BLaER1 (cell line): ENCODE results near the gene CLDN4.
A peak's percentile ranks its signal among the peaks of the same experiment; 100 is the strongest.

Experiments
- H3K27ac ChIP-seq: shearing (Covaris generic); formaldehyde crosslinking; 2 replicates; pipeline ENCODE4 v1.8.1; 2022
- H3K27me3 ChIP-seq: shearing (Covaris generic); formaldehyde crosslinking; 2 replicates; pipeline ENCODE4 v1.8.1; 2022
- H3K36me3 ChIP-seq: shearing (Covaris generic); formaldehyde crosslinking; 2 replicates; pipeline ENCODE4 v1.8.1; 2022
- H3K4me1 ChIP-seq: shearing (Covaris generic); formaldehyde crosslinking; 2 replicates; pipeline ENCODE4 v1.8.1; 2022
- H3K4me2 ChIP-seq: shearing (Covaris generic); formaldehyde crosslinking; 2 replicates; pipeline ENCODE4 v1.8.1; 2022
- H3K4me3 ChIP-seq: shearing (Covaris generic); formaldehyde crosslinking; 2 replicates; pipeline ENCODE4 v1.8.1; 2022
- H3K9ac ChIP-seq: shearing (Covaris generic); formaldehyde crosslinking; 2 replicates; pipeline ENCODE4 v1.8.1; 2022
- H3K9me3 ChIP-seq: shearing (Covaris generic); formaldehyde crosslinking; 2 replicates; pipeline ENCODE4 v1.8.1; 2022
- H4K20me1 ChIP-seq: shearing (Covaris generic); formaldehyde crosslinking; 2 replicates; pipeline ENCODE4 v1.8.1; 2022
- Cebpa-rat ChIP-seq: shearing (Covaris generic); IDR thresholded peaks from 2 replicates; pipeline ENCODE4 v1.8.1; 2022

Gene CLDN4

GRCh38 chr7:73823257-73823656 is 7.5 kb upstream of the CLDN4 start:
- peaks cover 37% of the 10 kb centered on the region for H3K4me1 ChIP-seq
- H4K20me1 ChIP-seq = no peaks in the 10 kb centered on the region
- no peaks in the 10 kb centered on the region for H3K9me3 ChIP-seq
- no peak overlapping the region for H3K9ac ChIP-seq
- no peak for TF ChIP-seq Cebpa-rat
- H3K27ac ChIP-seq = no peak overlapping the region
- H3K4me2 ChIP-seq = no peak overlapping the region
- no peaks in the 10 kb centered on the region for H3K36me3 ChIP-seq
- no peak overlapping the region for H3K4me3 ChIP-seq
- H3K27me3 ChIP-seq = no peaks in the 10 kb centered on the region

DNA sequence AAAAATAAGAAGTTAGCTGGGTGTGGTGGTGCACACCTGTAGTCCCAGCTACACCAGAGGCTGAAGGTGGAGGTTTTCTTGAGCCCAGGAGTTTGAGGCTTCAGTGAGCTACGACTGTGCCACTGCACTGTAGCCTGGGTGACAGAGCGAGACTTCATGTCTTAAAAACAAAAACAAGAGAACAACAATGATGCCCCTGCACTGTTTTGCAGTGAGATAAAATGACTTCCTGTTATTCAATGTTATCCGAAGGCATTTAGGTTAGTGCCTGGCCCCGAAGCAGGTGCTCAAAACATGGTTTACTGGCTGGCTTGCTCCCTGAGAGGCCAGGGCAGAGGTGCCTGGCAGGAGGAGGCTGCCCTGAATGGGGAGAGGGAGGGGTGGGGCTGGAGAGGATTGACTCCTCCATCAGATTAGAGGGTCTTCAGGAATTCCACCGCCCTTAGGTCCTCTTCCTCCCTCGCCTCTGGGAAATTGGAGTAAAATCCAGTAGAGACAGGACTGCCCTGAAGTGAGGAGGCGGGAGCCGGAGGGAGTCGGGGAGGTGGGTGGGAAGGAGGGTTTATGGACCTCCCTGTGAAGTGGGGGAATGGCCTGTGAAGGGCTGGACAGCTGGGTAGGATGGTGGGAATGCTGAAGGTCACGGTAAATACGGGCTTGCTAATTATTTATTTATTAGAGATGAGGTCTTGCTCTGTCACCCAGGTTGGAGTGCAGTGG is 6.8 kb upstream of the CLDN4 start:
- Histone ChIP-seq H3K36me3 (no peaks in the 10 kb centered on the region), H4K20me1 (no peaks in the 10 kb centered on the region), H3K4me3 (no peak overlapping the region), H3K9me3 (no peaks in the 10 kb centered on the region), H3K4me2 (no peak overlapping the region), H3K27ac (no peak overlapping the region), H3K9ac (no peak overlapping the region), H3K27me3 (no peaks in the 10 kb centered on the region), H3K4me1 (peaks cover 45% of the 10 kb centered on the region)
- no peak for TF ChIP-seq Cebpa-rat

GRCh38 chr7:73824986-73825385 is 5.8 kb upstream of the CLDN4 start:
- Histone ChIP-seq H3K27ac (no peak overlapping the region), H3K4me3 (no peak overlapping the region), H3K4me1 (peaks cover 54% of the 10 kb centered on the region), H3K27me3 (no peaks in the 10 kb centered on the region), H3K9me3 (no peaks in the 10 kb centered on the region), H4K20me1 (no peaks in the 10 kb centered on the region), H3K36me3 (no peaks in the 10 kb centered on the region), H3K9ac (no peak overlapping the region), H3K4me2 (no peak overlapping the region)
- no peak for TF ChIP-seq Cebpa-rat

DNA sequence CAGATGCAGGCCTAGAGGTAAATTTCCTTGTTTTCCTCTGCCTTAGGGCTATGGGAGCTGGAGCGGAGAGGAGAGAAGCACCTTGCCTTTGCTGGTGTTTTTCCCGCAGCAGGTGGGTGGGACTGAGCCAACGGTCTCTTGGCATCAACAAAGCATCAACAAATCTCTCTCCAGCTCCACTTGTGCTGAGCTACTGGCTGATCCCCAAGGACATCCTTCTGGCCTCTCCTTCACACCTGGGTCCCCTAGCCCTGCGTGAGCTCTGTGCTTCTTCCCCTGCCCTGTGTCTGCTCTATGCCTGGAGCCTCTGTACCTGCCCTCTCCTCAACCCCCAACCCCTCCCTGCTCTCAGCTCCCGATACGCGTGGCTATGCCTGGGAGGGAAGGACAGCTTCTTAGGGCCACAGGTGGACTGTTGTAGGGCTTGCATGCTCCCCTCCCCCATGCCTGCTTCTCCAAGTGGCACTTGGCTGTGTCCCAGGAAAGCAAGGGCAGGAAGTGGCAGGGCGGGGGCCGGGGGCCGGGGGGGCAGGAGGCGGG is 3.2 kb upstream of the CLDN4 start:
- peak overlapping the region; percentile 22; the same call in 1 of the 2 replicates for H3K4me3 ChIP-seq
- H3K4me2 ChIP-seq = peak overlapping the region; percentile 86
- H3K27me3 ChIP-seq = no peaks in the 10 kb centered on the region
- no peaks in the 10 kb centered on the region for H3K9me3 ChIP-seq
- H3K4me1 ChIP-seq = peaks cover 55% of the 10 kb centered on the region
- no peaks in the 10 kb centered on the region for H3K36me3 ChIP-seq
- no peaks in the 10 kb centered on the region for H4K20me1 ChIP-seq
- peak overlapping the region; percentile 46; the same call in 1 of the 2 replicates for H3K27ac ChIP-seq
- H3K9ac ChIP-seq = peak overlapping the region; percentile 24; the same call in 1 of the 2 replicates
- no peak for TF ChIP-seq Cebpa-rat

GRCh38 chr7:73828107-73828803 is 2.5 kb upstream of the CLDN4 start:
- TF ChIP-seq Cebpa-rat = no peak
- Histone ChIP-seq H3K27me3 (no peaks in the 10 kb centered on the region), H3K9ac (no peak overlapping the region), H3K9me3 (no peaks in the 10 kb centered on the region), H3K4me2 (peak overlapping the region; percentile 86), H4K20me1 (no peaks in the 10 kb centered on the region), H3K36me3 (no peaks in the 10 kb centered on the region), H3K4me1 (peaks cover 55% of the 10 kb centered on the region), H3K27ac (no peak overlapping the region), H3K4me3 (no peak overlapping the region)

DNA sequence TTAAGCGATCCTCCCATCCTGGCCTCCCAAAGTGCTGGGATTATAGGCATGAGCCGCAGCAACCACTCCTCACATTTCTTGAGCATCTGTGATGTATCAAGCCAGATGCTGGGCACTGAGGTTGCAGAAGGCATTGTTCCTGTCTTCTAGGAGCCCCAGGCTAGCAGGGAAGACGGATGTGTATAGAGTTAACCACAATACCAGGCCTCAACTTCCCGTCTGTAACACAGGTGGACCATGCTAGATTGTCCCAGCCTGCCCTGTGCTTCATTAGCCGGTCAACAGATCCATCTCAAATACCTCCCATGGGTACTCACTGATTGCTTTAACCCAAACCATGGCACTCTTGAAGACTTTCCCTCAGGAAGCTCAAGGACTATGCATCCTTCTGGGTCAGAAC is 1.8 kb upstream of the CLDN4 start:
- no peak overlapping the region for H3K9ac ChIP-seq
- H3K4me1 ChIP-seq = peaks cover 55% of the 10 kb centered on the region
- no peaks in the 10 kb centered on the region for H4K20me1 ChIP-seq
- no peak overlapping the region for H3K4me3 ChIP-seq
- no peaks in the 10 kb centered on the region for H3K36me3 ChIP-seq
- H3K4me2 ChIP-seq = peak overlapping the region; percentile 86
- H3K27me3 ChIP-seq = no peaks in the 10 kb centered on the region
- no peak overlapping the region for H3K27ac ChIP-seq
- TF ChIP-seq Cebpa-rat = no peak
- no peaks in the 10 kb centered on the region for H3K9me3 ChIP-seq

GRCh38 chr7:73829505-73829904 is 1.3 kb upstream of the CLDN4 start:
- Histone ChIP-seq H3K4me2 (peak overlapping the region; percentile 86), H3K36me3 (no peaks in the 10 kb centered on the region), H3K27ac (no peak overlapping the region), H3K27me3 (no peaks in the 10 kb centered on the region), H3K4me1 (peaks cover 55% of the 10 kb centered on the region), H4K20me1 (no peaks in the 10 kb centered on the region), H3K4me3 (no peak overlapping the region), H3K9me3 (peaks cover 1% of the 10 kb centered on the region; the same call in 1 of the 2 replicates), H3K9ac (no peak overlapping the region)
- no peak for TF ChIP-seq Cebpa-rat

DNA sequence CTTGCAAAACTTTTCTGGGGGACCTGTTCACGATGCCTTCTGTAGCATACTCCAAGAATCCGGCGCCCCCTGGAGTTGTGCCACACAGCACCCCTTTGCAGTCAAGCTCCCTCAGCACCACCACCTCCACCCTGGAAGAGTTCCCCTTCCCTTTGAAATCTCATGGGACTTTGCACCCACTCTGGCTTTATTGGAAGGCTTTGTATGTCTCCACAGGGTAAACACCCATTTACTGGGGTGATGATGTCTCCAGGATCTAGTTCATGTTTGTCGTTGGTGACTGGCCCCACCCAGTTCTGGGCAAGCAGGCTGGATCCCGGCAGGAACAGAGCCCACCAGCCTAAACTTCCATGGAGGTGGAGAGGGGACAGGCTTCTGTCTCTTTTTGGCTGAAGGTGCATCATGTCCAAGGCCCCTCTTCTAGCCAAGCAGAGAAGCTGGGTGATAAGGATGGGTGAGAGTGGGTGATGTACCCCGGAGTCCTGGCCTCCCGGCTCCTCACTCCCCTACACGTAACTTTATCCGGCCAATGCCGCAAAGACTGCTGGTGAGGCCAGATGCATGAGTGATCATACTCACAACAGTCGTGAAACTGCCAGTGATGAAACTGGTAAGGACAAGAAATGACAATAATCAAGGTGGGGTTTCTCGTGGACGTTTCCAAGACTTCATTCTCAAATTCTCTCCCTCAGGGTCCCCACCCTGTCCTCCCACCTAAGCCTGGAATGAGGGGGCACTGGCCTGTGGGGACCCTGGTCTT is 695 bp upstream of the CLDN4 start:
- H3K27ac ChIP-seq = no peak overlapping the region
- H3K4me2 ChIP-seq = peak overlapping the region; percentile 86; the same call in 1 of the 2 replicates
- no peaks in the 10 kb centered on the region for H3K27me3 ChIP-seq
- H4K20me1 ChIP-seq = no peaks in the 10 kb centered on the region
- H3K4me1 ChIP-seq = peaks cover 55% of the 10 kb centered on the region
- no peaks in the 10 kb centered on the region for H3K36me3 ChIP-seq
- H3K9me3 ChIP-seq = peaks cover 5% of the 10 kb centered on the region; the same call in 1 of the 2 replicates
- no peak for TF ChIP-seq Cebpa-rat
- H3K9ac ChIP-seq = no peak overlapping the region
- no peak overlapping the region for H3K4me3 ChIP-seq

- no peak for TF ChIP-seq Cebpa-rat
- peaks cover 5% of the 10 kb centered on the region; the same call in 1 of the 2 replicates for H3K9me3 ChIP-seq
- H3K4me1 ChIP-seq = peaks cover 46% of the 10 kb centered on the region
- H3K4me3 ChIP-seq = no peak overlapping the region
- no peaks in the 10 kb centered on the region for H3K36me3 ChIP-seq
- no peak overlapping the region for H3K4me2 ChIP-seq
- H4K20me1 ChIP-seq = no peaks in the 10 kb centered on the region
- no peaks in the 10 kb centered on the region for H3K27me3 ChIP-seq
- no peak overlapping the region for H3K27ac ChIP-seq
- no peak overlapping the region for H3K9ac ChIP-seq
These were observed 713 bp downstream of the CLDN4 start for GRCh38 chr7:73831584-73831833.
